Fibroblast of lung (primary cell): ENCODE data around the gene NCKAP5. TPM values are rescaled to one million over a fixed set of nuclear protein-coding genes. Genes with fewer than 3 reads are reported as not detected.

Experiments
- DNase-seq, 2 donors: peaks; one replicate each; pipeline versions ENCODE4 v3.0.0 to v3.0.0-alpha.2; 2010; ENCODE audit warnings: low read depth in 2 of 2
- H2AFZ ChIP-seq: 2 replicates; pipeline ENCODE4 v1.5.1; 2012; ENCODE audit warnings: low read length, control low read depth, inconsistent platforms
- H3K27ac ChIP-seq: 2 replicates; pipeline ENCODE4 v1.5.1; 2011; ENCODE audit warnings: low read length, control low read depth; ENCODE audit not compliant: insufficient read depth
- H3K27me3 ChIP-seq: 2 replicates; pipeline ENCODE4 v1.5.1; 2011; ENCODE audit warnings: mild to moderate bottlenecking, low read length; ENCODE audit not compliant: control insufficient read depth, insufficient read depth
- H3K36me3 ChIP-seq: 2 replicates; pipeline ENCODE4 v1.5.1; 2011; ENCODE audit warnings: low read length; ENCODE audit not compliant: control insufficient read depth, insufficient read depth
- H3K4me1 ChIP-seq: 2 replicates; pipeline ENCODE4 v1.5.1; 2011; ENCODE audit warnings: low read length; ENCODE audit not compliant: control insufficient read depth, insufficient read depth; ENCODE audit errors: extremely low read depth
- H3K4me2 ChIP-seq: 2 replicates; pipeline ENCODE4 v1.5.1; 2011; ENCODE audit warnings: low read length, control low read depth; ENCODE audit not compliant: insufficient read depth; ENCODE audit errors: extremely low read depth
- H3K4me3 ChIP-seq, 4 experiments: fragments of 200-600 bp in 1 of 4; sonication (generic) in 1 of 4; replicated peaks in 1 of 4; 2 replicates each; pipeline ENCODE4 v1.5.1; 2011 to 2016; ENCODE audit warnings: low read length in 4 of 4, low read depth in 3 of 4, mild to moderate bottlenecking in 3 of 4, control low read depth in 2 of 4, inconsistent platforms in 1 of 4, mixed read lengths in 1 of 4; ENCODE audit not compliant: insufficient read depth in 1 of 4; ENCODE audit errors: control extremely low read depth in 1 of 4
- H3K79me2 ChIP-seq: 2 replicates; pipeline ENCODE4 v1.5.1; 2012; ENCODE audit warnings: mild to moderate bottlenecking, low read length, inconsistent platforms; ENCODE audit not compliant: control insufficient read depth, insufficient read depth
- H3K9ac ChIP-seq: 2 replicates; pipeline ENCODE4 v1.5.1; 2011; ENCODE audit warnings: mild to moderate bottlenecking, low read length, control low read depth; ENCODE audit not compliant: insufficient read depth
- H3K9me3 ChIP-seq: 2 replicates; pipeline ENCODE4 v1.5.1; 2012; ENCODE audit warnings: low read depth, low read length; ENCODE audit not compliant: control insufficient read depth, insufficient read depth
- H4K20me1 ChIP-seq: 2 replicates; pipeline ENCODE4 v1.5.1; 2011; ENCODE audit warnings: low read length; ENCODE audit not compliant: control insufficient read depth, insufficient read depth; ENCODE audit errors: extremely low read depth
- CTCF ChIP-seq, 2 donors: IDR thresholded peaks in 1 of 2; conservative IDR thresholded peaks in 1 of 2; 1 replicate in 1 of 2; 2 replicates in 1 of 2; pipeline ENCODE4 v1.5.1; 2011 to 2012; ENCODE audit warnings: low read length in 2 of 2, control low read depth in 1 of 2, inconsistent platforms in 1 of 2, low read depth in 1 of 2, mild to moderate bottlenecking in 1 of 2
- EZH2 ChIP-seq: IDR thresholded peaks from 2 replicates; pipeline ENCODE4 v1.5.1; 2012; ENCODE audit warnings: low read length, control low read depth, mild to moderate bottlenecking; ENCODE audit errors: missing control alignments
- polyA plus RNA-seq, 2 donors: library from polyadenylated mRNA; depleted of rRNA in 1 of 2; stranded (reverse) in 1 of 2; unstranded in 1 of 2; fragments of >200 nt; gene quantifications; 2 replicates each; pipeline ENCODE4 v1.2.1, GENCODE V29; 2011 to 2012; ENCODE audit warnings: missing spikeins in 1 of 2
- total RNA-seq: library from RNA; depleted of rRNA; stranded (reverse); fragments of >200 nt; gene quantifications from 2 replicates; pipeline ENCODE4 v1.2.1, GENCODE V29; 2014

NCKAP5 gene
- total and polyA plus RNA-seq, 2 donors (not counting 1 experiment from before 2014, with no cell fraction given), result 2.6 to 6.2 TPM

GRCh38 chr2:133025004-133025403 is 543.3 kb downstream of the NCKAP5 start:
- Histone ChIP-seq H3K27me3 (no peaks in the 10 kb centered on the region), H3K36me3 (no peaks in the 10 kb centered on the region), H3K27ac (no peak overlapping the region), H3K9ac (no peak overlapping the region), H3K79me2 (no peaks in the 10 kb centered on the region), H2AFZ (no peak overlapping the region), H3K4me2 (no peak overlapping the region), H4K20me1 (no peaks in the 10 kb centered on the region), H3K9me3 (no peaks in the 10 kb centered on the region), H3K4me3 (no peak overlapping the region), H3K4me1 (no peaks in the 10 kb centered on the region)
- TF ChIP-seq CTCF (conservative IDR thresholded peaks at IDR 0.05 in 1 of 2, IDR thresholded peaks at IDR 0.05 in 1 of 2; ENCODE audit: low read depth in 1 of 2, low read length in 2 of 2) (no peak), EZH2 (no peak)
- DNase-seq, result peak in 1 of 2 donors; percentile 3

- H3K4me2 ChIP-seq, result no peak overlapping the region
- TF ChIP-seq EZH2 (no peak), CTCF (conservative IDR thresholded peaks at IDR 0.05 in 1 of 2, IDR thresholded peaks at IDR 0.05 in 1 of 2; ENCODE audit: low read depth in 1 of 2, low read length in 2 of 2) (no peak)
- no peaks in the 10 kb centered on the region for H3K4me1 ChIP-seq
- no peaks in the 10 kb centered on the region for H3K27me3 ChIP-seq
- H3K27ac ChIP-seq, result no peak overlapping the region
- no peak overlapping the region for H3K4me3 ChIP-seq
- no peaks in the 10 kb centered on the region for H4K20me1 ChIP-seq
- no peaks in the 10 kb centered on the region for H3K36me3 ChIP-seq
- no peaks in the 10 kb centered on the region for H3K9me3 ChIP-seq
- no peak overlapping the region for H3K9ac ChIP-seq
- no peak for DNase-seq
- no peaks in the 10 kb centered on the region for H3K79me2 ChIP-seq
- H2AFZ ChIP-seq, result no peak overlapping the region
These were observed 555.2 kb downstream of the NCKAP5 start for GRCh38 chr2:133012847-133013734.

GRCh38 chr2:133004623-133005022 is 563.6 kb downstream of the NCKAP5 start:
- H3K9me3 ChIP-seq, result no peaks in the 10 kb centered on the region
- H3K27me3 ChIP-seq, result no peaks in the 10 kb centered on the region
- no peaks in the 10 kb centered on the region for H3K36me3 ChIP-seq
- no peak for TF ChIP-seq CTCF (conservative IDR thresholded peaks at IDR 0.05 in 1 of 2, IDR thresholded peaks at IDR 0.05 in 1 of 2; ENCODE audit: low read depth in 1 of 2, low read length in 2 of 2)
- TF ChIP-seq EZH2, result no peak
- no peak overlapping the region for H2AFZ ChIP-seq
- no peak overlapping the region for H3K4me3 ChIP-seq
- no peak for DNase-seq
- H3K4me2 ChIP-seq, result no peak overlapping the region
- H3K4me1 ChIP-seq, result no peaks in the 10 kb centered on the region
- no peak overlapping the region for H3K27ac ChIP-seq
- no peaks in the 10 kb centered on the region for H3K79me2 ChIP-seq
- no peak overlapping the region for H3K9ac ChIP-seq
- H4K20me1 ChIP-seq, result no peaks in the 10 kb centered on the region
